Measurements from ENCODE around the gene ATAD5. TPM values are rescaled to one million over a fixed set of nuclear protein-coding genes. Genes with fewer than 3 reads are reported as not detected.

ATAD5 gene
- total RNA-seq, 1 experiment from 2014 or later, result 14.1 TPM

GRCh38 chr17:30864636-30865035 is 32.9 kb downstream of the ATAD5 start:
- no peak for TF ChIP-seq EZH2 (IDR thresholded peaks at IDR 0.05; ENCODE audit: low read depth)
- no peak for TF ChIP-seq CTCF (conservative IDR thresholded peaks at IDR 0.05)
- Histone ChIP-seq H3K27ac (no peak overlapping the region), H3K79me2 (ENCODE audit: low read depth) (no peaks in the 10 kb centered on the region), H2AFZ (no peak overlapping the region), H3K4me1 (replicated peaks; ENCODE audit: insufficient read depth) (no peaks in the 10 kb centered on the region), H3F3A (ENCODE audit: insufficient read depth, low read depth) (no peaks in the 10 kb centered on the region), H3K9me2 (ENCODE audit: insufficient read depth) (no peaks in the 10 kb centered on the region), H3K36me3 (ENCODE audit: low read depth) (peaks cover 4% of the 10 kb centered on the region), H3K4me2 (no peak overlapping the region), H4K20me1 (ENCODE audit: insufficient read depth) (no peaks in the 10 kb centered on the region), H3K27me3 (ENCODE audit: insufficient read depth, low read depth) (no peaks in the 10 kb centered on the region), H3K9me3 (ENCODE audit: insufficient read depth, low read depth) (no peaks in the 10 kb centered on the region), H3K4me3 (no peak overlapping the region)
- no TSS peak for BruUV-seq (replicated peaks)
- no peak for DNase-seq
- intact Hi-C loops (cut with micrococcal nuclease; ENCODE audit: unreplicated experiment), result no loop called here
- ChIA-PET POLR2A (ENCODE audit: unreplicated experiment) (no interaction called here), CTCF (no interaction called here)

- Histone ChIP-seq H3K27ac (no peak overlapping the region), H3K9me2 (ENCODE audit: insufficient read depth) (no peaks in the 10 kb centered on the region), H3K4me1 (replicated peaks; ENCODE audit: insufficient read depth) (no peaks in the 10 kb centered on the region), H3K4me3 (no peak overlapping the region), H3K36me3 (ENCODE audit: low read depth) (peaks cover 4% of the 10 kb centered on the region), H3K4me2 (no peak overlapping the region), H3K9me3 (ENCODE audit: insufficient read depth, low read depth) (no peaks in the 10 kb centered on the region), H2AFZ (no peak overlapping the region), H3K79me2 (ENCODE audit: low read depth) (no peaks in the 10 kb centered on the region), H4K20me1 (ENCODE audit: insufficient read depth) (no peaks in the 10 kb centered on the region), H3F3A (ENCODE audit: insufficient read depth, low read depth) (no peaks in the 10 kb centered on the region; the same call in 1 of the 2 replicates), H3K27me3 (ENCODE audit: insufficient read depth, low read depth) (no peaks in the 10 kb centered on the region)
- ChIA-PET CTCF (interaction anchor here (0.7 kb wide), 1 partner anchor 28 kb away, joined by 3 read pairs; no protein-coding TSS in a partner anchor), POLR2A (ENCODE audit: unreplicated experiment) (no interaction called here)
- no TSS peak for BruUV-seq (replicated peaks)
- TF ChIP-seq CTCF (conservative IDR thresholded peaks at IDR 0.05) (no peak), EZH2 (IDR thresholded peaks at IDR 0.05; ENCODE audit: low read depth) (no peak)
- intact Hi-C loops (cut with micrococcal nuclease; ENCODE audit: unreplicated experiment), result no loop called here
- DNase-seq, result no peak
These were observed 37.2 kb downstream of the ATAD5 start for GRCh38 chr17:30869005-30869404.

DNA sequence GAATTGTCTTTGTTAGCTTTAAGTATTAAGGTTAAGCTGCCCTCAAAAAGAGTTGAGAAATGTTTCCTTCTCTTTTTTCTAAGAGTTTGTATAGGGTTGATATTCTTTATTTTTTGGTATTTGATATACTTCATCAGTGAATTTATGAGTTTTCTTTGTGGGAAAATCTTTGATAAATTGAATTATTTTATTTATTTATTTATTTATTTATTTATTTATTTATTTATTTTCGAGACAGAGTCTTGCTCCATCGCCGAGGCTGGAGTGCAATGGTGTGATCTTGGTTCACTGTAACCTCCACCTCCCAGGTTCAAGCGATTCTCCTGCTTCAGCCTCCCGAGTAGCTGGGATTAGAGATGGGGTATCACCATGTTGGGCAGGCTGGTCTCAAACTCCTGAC is 54.4 kb downstream of the ATAD5 start:
- peaks cover 6% of the 10 kb centered on the region; the same call in 1 of the 2 replicates for H3K36me3 ChIP-seq (ENCODE audit: low read depth)
- H3K4me3 ChIP-seq, result no peak overlapping the region
- peaks cover 4% of the 10 kb centered on the region; the same call in 1 of the 2 replicates for H3F3A ChIP-seq (ENCODE audit: insufficient read depth, low read depth)
- H2AFZ ChIP-seq, result no peak overlapping the region
- H3K9me2 ChIP-seq (ENCODE audit: insufficient read depth), result no peaks in the 10 kb centered on the region
- H3K4me1 ChIP-seq (replicated peaks; ENCODE audit: insufficient read depth), result no peaks in the 10 kb centered on the region
- H3K27ac ChIP-seq, result no peak overlapping the region
- no peaks in the 10 kb centered on the region for H3K27me3 ChIP-seq (ENCODE audit: insufficient read depth, low read depth)
- DNase-seq, result no peak
- CTCF ChIA-PET, result no interaction called here
- TF ChIP-seq EZH2 (IDR thresholded peaks at IDR 0.05; ENCODE audit: low read depth) (no peak), CTCF (conservative IDR thresholded peaks at IDR 0.05) (no peak)
- no peaks in the 10 kb centered on the region for H4K20me1 ChIP-seq (ENCODE audit: insufficient read depth)
- H3K79me2 ChIP-seq (ENCODE audit: low read depth), result no peaks in the 10 kb centered on the region
- no peak overlapping the region for H3K4me2 ChIP-seq
- H3K9me3 ChIP-seq (ENCODE audit: insufficient read depth, low read depth), result no peaks in the 10 kb centered on the region
- POLR2A ChIA-PET (ENCODE audit: unreplicated experiment), result interaction anchor here (0.5 kb wide), 1 partner anchor 88 kb away, joined by 5 read pairs; no protein-coding TSS in a partner anchor
- no TSS peak for BruUV-seq (replicated peaks)
- intact Hi-C loops (cut with micrococcal nuclease; ENCODE audit: unreplicated experiment), result no loop called here

Data from PC-9 (cell line).